Kidney epithelial cell (primary cell): ENCODE results near the gene DAPK1. TPM values are rescaled to one million over a fixed set of nuclear protein-coding genes. Genes with fewer than 3 reads are reported as not detected.

ENCODE experiments used
- DNase-seq: peaks from one replicate; pipeline ENCODE4 v3.0.0-alpha.2; 2010; ENCODE audit warnings: low read depth
- H3K27me3 ChIP-seq: 2 replicates; pipeline ENCODE4 v1.6.0; 2011; ENCODE audit warnings: low read length; ENCODE audit not compliant: control insufficient read depth, insufficient read depth
- H3K36me3 ChIP-seq: 2 replicates; pipeline ENCODE4 v1.5.1; 2011; ENCODE audit warnings: low read length; ENCODE audit not compliant: control insufficient read depth, insufficient read depth
- H3K4me3 ChIP-seq: 2 replicates; pipeline ENCODE4 v1.5.1; 2011; ENCODE audit warnings: low read depth, mild to moderate bottlenecking, control low read depth, low read length
- total RNA-seq: library from RNA; depleted of rRNA; stranded (reverse); fragments of >200 nt; gene quantifications from 2 replicates; pipeline ENCODE4 v1.2.3, GENCODE V29; 2015
- TF ChIP-seq, protein P1 (sequence below): IDR thresholded peaks from 2 replicates; pipeline ENCODE4 v1.5.1; 2011; ENCODE audit warnings: mild to moderate bottlenecking, moderate library complexity, low read length, control low read depth, inconsistent platforms; ENCODE audit not compliant: insufficient read depth, poor library complexity, severe bottlenecking

Gene DAPK1
- total RNA-seq, 1 donor from 2014 or later = 23.5 TPM

DNA sequence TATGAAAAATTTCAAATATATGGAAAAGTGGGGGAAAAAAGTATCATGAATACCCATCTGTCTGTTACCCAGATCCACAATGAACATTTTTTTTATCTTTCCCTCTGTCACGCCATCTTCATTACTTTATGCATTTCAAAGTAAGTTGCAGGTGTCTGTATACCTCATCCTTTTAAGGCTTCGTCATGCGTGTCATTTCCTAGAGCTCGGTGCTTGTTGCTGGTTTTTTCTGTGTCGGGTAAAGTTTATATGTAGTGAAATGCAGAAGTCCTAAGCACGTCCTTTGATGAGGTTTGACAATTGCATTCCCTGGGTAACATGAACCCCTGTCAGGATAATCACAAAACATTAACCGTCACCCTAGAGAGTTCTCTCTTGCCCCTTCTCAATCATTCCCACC, 52.1 kb downstream of the DAPK1 start:
- no peak for DNase-seq

DNA sequence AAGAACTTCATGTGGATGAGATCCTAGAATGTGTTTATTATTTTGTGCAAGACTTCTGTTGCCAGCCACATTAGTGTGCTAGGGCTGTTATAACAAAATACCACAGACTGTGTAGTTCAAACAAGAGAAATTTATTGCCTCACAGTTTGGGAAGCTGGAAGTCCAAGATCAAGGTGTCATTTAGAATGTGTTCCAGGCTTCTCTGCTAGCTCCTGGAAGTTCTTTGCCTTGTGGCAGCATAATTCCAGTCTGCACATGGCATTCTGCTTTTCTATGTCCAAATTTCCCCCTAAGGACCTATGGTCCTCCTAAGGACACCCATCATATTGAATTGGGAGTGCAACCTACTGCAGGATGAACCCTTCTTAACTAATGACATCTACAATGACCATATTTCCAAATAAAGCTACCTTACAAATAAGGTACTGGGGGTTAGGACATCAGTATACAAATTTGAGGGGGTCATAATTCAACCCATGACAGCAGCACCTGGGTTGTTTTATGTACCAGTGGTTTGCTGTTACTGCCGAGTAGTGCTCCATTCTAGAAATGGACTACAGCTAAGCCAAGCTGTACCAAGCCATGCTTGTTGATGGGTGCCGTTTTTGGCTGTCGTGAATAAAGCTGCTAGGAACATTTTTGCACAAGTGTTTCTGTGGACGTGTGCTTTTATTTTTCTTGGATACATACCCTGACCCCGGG, 52.7 kb downstream of the DAPK1 start:
- Histone ChIP-seq H3K36me3 (no peaks in the 10 kb centered on the region), H3K27me3 (no peaks in the 10 kb centered on the region), H3K4me3 (no peak overlapping the region)
- no peak for DNase-seq
- TF ChIP-seq, protein P1, sequence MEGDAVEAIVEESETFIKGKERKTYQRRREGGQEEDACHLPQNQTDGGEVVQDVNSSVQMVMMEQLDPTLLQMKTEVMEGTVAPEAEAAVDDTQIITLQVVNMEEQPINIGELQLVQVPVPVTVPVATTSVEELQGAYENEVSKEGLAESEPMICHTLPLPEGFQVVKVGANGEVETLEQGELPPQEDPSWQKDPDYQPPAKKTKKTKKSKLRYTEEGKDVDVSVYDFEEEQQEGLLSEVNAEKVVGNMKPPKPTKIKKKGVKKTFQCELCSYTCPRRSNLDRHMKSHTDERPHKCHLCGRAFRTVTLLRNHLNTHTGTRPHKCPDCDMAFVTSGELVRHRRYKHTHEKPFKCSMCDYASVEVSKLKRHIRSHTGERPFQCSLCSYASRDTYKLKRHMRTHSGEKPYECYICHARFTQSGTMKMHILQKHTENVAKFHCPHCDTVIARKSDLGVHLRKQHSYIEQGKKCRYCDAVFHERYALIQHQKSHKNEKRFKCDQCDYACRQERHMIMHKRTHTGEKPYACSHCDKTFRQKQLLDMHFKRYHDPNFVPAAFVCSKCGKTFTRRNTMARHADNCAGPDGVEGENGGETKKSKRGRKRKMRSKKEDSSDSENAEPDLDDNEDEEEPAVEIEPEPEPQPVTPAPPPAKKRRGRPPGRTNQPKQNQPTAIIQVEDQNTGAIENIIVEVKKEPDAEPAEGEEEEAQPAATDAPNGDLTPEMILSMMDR = no peak

More for the DNA sequence above, 52.1 kb downstream of the DAPK1 start:
- TF ChIP-seq, protein P1 = no peak
- Histone ChIP-seq H3K36me3 (no peaks in the 10 kb centered on the region), H3K27me3 (no peaks in the 10 kb centered on the region), H3K4me3 (no peak overlapping the region)

DNA sequence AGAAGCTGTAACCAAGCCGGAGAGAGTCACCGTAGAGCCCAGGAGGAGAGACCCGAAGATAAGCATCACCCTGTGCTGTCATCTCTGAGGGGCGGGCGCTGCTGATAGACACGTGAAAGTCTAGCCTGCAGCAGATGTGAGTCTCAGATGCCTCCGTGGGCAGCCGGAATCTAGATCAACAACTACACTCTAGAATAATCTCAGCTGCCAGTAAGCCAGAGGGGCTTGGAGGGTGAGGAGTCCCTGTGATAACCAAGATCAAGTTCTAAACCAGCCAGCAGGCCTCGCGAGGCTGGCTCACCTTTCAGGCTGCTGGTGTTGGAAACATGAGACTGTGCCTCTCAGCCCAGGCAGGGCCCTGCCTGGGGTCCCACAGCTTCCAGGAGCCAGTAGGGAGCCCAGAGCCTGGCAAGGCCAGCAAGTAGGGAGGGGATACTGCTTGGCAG, 54.1 kb downstream of the DAPK1 start:
- DNase-seq = no peak
- TF ChIP-seq, protein P1 = no peak

DNA sequence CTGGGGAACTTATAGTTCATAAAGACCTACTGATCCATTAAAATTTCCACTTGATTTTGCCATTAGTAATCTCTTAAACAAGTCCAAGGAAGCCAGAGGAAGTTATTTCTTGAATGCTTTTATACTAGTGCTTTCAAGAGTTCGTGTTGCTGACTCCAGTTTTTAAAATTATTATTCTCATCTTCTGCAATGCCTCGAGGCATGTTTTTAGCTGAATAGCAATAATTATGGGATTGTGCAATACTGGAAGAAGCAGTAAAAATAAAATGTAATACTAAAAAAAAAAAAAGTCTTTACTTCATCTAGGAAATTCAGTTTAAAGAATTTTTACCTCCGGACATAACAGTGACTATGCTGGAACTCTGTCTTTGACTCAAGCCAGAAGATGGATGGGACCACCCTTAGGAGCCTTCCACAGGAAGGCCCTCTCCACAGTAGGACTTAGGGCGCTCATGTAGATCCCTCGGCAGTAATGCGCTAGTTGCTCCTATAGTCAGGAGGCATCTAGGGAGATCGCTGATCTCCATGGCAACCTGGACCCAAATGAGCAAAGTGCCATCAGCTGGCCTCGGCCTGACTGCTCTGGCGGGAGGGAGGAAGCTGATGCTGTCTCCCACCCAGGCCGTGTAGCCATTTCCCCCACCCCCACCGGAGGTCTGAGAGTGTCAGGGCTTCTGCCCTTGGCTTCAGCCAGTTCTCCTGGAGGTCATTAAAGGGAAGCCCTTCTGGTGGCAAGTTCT, 56.7 kb downstream of the DAPK1 start:
- no peak for DNase-seq
- Histone ChIP-seq H3K4me3 (no peak overlapping the region), H3K27me3 (no peaks in the 10 kb centered on the region), H3K36me3 (no peaks in the 10 kb centered on the region)
- TF ChIP-seq, protein P1 = no peak

More for the DNA sequence above, 54.1 kb downstream of the DAPK1 start:
- no peaks in the 10 kb centered on the region for H3K36me3 ChIP-seq
- H3K4me3 ChIP-seq = no peak overlapping the region
- H3K27me3 ChIP-seq = no peaks in the 10 kb centered on the region

DNA sequence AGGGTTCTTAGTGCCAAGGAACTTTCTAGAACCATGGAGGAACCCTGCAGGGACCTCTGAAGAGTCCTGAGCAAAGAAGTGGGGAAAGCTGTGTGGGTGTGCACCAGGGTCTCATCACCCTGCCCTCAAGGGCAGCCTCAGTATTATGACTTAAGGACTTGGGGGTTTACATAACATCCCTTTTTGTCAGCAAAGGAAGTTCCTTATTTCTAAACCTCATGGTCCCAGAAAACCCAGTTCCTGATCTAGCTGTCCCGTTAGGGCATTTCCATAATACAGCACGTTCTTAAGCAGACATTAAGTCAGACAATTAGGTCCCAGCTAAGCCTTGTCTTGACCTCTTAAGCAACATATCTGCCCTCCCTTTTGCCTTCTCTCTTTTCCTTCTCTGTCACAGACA, 57.3 kb downstream of the DAPK1 start:
- H3K4me3 ChIP-seq = no peak overlapping the region
- TF ChIP-seq, protein P1 = no peak
- no peaks in the 10 kb centered on the region for H3K36me3 ChIP-seq
- DNase-seq = no peak
- H3K27me3 ChIP-seq = no peaks in the 10 kb centered on the region
